HG02852 (cell line): ENCODE results near the gene TRPM3.

Experiments
- ATAC-seq: cut with Tn5 transposase; IDR thresholded peaks from one replicate; pipeline ENCODE4 v1.9.1; 2021; ENCODE audit warnings: mild to moderate bottlenecking, moderate library complexity; ENCODE audit not compliant: unreplicated experiment

Gene TRPM3

GRCh38 chr9:70835323-70835722 is 286.1 kb downstream of the TRPM3 start:
- no peak for ATAC-seq

DNA sequence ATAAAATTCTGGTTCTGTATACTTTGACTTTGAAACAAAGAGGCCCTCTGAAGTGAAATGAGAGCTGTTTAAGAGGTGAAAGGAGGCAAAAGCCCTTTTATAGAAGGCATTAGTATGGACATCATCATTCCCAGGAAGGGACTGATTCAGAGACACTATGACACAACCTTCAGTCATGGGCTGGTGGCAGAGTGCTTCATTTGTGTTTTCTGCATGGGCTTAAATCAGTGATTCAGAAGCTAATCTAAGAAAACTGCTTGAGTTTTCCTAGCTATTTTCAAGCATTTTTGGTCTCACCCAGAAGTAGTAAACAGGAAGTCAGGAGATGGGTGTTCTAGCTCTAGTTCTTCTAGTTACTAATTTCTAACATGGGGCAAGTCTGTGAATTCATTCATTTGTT is 288.9 kb downstream of the TRPM3 start:
- no peak for ATAC-seq

- no peak for ATAC-seq
These were observed 290.8 kb downstream of the TRPM3 start for GRCh38 chr9:70830618-70831017.

- ATAC-seq = no peak
These were observed 291.7 kb downstream of the TRPM3 start for GRCh38 chr9:70829591-70830265.

GRCh38 chr9:70826562-70826961 is 294.9 kb downstream of the TRPM3 start:
- ATAC-seq = no peak

DNA sequence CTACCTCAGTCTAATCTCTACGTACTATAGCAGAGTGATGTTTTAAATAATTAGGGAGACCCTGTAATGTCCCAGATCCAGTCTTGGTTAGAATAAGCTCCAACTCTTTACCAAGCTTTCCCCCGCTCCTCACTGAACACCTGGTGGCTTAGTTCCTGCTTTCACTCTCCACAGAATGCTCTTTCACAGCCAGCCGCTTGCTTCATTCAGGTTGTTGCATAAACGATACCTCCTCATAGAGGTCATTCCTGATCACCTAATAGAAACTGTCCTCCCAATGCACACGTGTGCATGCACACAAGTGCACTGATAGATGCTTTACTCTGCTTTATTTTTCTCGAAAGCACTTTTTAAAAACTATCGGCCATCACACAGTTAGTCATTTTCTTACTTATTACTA is 298.1 kb downstream of the TRPM3 start:
- no peak for ATAC-seq

DNA sequence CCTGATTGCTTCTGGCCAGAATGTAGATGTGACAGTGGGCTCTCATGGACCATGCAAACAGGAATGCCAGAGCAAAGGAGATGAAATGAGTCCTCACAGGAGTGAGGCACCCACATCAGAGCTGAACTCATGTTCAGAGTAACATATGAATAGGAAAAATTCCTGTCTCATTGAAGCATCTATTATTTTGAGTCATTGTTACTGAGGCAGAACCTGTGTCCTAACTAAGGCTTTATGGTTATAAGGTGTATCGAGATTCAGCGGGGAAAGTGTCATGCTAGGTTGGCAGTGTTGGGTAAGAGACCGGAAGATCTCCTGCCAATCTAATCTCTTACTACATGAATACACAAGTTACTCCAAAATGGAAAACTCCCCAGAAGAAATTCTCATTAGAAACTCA is 304.1 kb downstream of the TRPM3 start:
- ATAC-seq = no peak

DNA sequence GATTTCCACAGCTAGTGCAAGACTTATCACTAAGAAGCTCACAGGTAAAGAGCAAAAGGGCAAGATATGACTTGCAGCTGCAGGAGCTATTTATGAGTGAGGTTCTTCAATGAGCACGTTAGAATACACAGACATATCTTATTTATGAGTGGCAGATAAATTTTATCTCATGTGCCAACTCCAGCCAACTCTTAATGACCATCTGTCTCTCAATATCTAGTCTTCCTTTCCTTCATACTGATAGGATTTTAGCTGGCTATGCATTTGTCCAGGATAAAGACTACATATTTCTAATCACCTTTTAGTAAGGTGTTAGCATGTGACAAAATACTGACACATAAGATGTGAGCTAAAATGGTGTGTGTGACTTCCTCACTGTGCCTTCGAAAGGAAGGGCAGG is 304.5 kb downstream of the TRPM3 start:
- ATAC-seq = no peak

GRCh38 chr9:70816316-70816715 is 305.1 kb downstream of the TRPM3 start:
- no peak for ATAC-seq

DNA sequence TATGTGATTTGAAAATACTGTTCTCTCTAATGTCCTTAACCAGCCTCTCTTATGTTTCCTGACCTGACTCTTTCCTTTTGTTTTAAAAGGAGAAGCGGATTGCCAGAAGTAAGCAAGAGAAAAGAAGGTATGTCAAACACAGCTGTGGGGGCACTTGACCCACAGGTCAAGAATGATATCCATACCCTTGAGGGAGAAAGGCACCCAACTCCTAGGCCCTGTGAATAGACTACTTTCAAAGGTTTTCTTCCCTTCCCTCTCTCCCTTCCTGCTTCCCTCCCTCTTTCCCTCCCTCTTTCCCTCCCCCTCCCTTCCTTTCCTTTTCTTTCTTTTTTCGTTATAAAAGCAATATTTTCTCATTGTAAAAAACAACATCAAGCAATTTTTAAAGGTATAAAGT is 306.8 kb downstream of the TRPM3 start:
- no peak for ATAC-seq

DNA sequence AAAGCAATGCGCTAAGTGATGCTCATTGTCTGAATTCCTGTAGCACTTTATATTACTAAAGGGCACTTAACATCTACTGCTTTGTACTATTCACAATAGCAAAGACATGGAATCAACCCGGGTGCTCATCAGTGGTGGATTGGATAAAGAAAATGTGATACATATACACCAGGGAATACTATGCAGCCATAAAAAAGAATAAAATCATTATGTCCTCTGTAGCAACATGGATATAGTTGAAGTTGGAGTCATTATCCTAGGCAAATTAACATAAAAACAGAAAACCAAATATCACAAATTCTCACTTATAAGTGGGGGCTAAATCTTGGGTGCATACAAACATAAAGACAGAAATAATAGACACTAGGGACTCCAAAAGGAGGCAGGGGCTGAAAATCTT is 308.3 kb downstream of the TRPM3 start:
- ATAC-seq = no peak

DNA sequence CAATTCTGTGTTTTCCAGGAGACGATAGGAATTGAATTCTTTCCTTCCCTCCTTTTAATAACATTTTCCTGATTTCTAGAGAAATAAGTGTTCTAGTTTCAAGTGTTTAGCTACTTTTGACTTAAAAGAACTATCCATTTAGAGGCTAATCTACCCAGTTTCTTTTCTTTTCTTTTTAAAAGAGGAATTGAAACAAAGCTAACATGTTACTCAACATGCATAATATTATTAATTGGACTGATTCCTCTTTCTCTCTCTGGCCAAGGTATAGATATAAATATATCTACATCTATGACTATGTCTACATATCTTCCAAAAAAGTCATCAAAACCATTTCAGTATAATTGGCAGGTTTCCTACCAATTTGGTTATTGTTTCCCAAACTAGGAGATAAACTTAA is 309.8 kb downstream of the TRPM3 start:
- no peak for ATAC-seq

- ATAC-seq = no peak
These were observed 314.5 kb downstream of the TRPM3 start for GRCh38 chr9:70806875-70807274.

DNA sequence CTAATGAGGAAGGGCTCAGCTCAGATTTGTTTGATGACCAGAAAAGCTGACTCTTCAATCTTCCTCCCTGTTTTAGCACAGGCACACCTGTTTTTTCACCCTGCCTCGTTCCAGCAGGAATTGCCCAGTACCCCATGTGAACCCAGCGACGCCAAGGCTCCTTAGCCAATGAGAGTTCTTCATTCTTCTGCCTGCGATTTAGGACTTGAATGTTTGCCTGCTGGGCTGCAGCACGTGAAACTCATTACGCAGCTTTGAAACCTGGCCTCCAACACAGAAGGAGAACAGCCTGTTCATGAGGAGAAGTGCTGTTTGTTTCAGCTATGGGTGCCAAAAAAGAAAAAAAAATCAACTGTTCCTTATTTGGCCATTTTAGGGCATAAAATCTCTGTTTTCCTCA is 315.5 kb downstream of the TRPM3 start:
- no peak for ATAC-seq

- ATAC-seq = no peak
These were observed 318.5 kb downstream of the TRPM3 start for GRCh38 chr9:70802758-70803436.

DNA sequence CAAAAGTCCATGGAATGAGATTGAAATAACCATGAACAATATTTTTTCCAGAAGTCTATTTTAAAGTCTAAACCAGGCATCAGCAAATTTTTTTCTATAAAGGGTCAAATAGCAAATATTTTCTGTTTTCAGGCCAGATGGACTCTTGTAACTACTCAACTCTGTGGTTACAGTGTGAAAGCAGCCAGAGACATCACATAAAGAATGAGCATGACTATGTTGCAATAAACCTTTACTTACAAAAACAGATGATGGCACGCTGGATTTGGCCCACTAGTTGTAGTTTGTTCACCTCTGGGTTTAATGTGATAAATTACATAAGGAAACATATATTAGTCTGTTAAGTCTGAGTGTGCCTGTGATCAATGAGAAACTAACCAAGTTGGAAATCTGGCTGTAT is 319.2 kb downstream of the TRPM3 start:
- no peak for ATAC-seq

DNA sequence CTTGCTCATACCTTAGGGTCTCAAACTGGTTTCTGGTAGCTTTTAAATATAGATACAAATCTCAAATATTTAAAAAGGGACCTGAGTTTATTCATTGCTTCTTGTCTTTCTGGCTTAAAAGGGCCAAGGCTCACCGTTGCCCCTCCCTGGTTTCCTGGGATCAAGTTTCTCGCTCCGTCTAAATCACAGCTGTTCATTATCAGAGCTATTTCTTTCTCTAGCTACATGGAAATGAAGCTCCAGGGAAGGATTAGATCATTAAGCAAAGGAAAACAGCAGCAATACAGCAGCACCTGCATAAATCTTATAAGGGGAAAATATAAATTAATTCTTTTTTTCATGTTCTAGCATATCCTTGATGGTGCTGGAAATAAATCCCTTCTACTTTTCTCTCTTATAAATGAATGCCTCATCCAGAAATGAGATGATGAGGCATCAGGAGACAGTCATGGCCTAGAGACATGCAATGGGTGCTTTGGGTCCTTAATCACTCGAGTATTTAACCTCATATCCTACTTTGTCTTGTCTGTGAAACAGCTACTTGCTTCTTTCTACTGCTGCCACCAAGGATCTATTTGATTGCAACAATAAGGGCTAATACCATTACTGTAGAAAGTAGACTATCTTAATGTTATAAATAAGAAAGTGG is 320.1 kb downstream of the TRPM3 start:
- no peak for ATAC-seq

- ATAC-seq = no peak
These were observed 323.4 kb downstream of the TRPM3 start for GRCh38 chr9:70798018-70798417.

DNA sequence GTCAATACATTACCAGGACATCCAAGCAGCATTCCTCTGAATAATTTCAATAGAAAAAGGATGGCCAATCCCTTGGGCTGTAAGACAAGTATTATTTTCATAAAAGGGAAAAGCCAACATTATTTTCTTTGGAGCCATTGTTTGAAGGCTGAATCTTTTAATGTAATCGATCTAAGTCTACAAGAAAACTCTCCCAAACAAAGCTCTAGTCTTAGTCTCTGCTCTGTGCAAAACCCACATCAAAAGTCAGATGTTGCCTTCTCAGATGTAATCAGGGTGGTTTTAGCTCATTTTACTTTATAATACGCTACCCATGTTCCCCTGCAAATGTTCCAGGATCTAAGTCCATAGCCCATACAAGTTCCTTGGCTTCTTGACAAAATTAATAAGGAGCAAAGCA is 325.6 kb downstream of the TRPM3 start:
- ATAC-seq = no peak

DNA sequence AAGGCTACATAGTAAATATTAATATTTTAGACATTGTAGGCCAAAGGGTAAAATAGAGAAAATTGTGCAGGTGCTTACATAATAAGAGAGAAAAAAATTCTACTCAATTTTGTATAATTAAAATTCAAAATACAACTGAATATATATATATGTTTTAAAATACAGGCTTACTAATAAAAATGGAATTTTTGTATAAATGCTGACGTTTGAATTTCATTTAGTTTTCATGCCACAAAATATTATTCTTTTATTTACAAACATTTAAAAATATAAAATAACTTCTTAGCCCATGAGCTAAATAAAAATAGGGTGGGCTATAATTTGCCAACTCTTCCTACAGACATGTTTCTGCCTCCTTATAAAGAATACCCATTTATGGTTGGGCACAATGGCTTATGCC is 328.6 kb downstream of the TRPM3 start:
- ATAC-seq = no peak

DNA sequence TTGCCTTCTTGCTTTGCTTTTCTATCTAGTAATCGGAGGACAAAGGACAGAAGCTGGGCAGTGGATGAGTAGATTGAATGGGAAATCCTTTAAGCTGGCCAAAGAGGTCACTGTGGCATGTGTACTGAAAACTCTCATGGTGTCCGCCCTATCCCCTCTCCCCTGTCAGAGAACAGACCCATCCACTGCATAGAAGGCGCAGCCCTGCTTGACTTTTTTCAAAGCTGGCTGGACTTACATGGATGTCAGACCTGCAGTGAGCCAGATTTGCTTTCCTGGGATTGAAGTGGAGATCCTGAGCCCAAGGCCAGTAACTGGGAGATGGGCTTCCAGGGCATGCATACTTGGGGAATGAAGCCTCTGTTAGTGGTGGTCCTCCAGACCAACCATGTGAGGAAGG is 329.5 kb downstream of the TRPM3 start:
- ATAC-seq = no peak

DNA sequence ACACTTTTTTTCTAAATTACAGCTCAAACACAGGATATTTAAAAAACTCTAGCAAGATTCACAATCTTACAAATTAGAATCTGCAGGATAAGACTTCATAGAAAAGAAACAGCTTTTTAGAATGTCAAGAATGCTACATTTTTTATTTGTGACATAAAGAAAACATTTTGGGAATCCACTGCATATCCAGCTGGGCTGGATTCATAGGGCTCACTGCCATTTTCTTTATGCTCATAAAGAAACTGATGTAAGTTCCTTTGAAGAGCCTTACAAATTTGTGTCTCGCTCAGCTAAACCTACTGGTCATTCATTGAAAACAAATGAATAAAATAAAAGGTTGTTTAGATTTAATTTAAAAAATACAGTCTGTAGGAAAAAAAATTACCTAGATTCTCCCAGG is 332.3 kb downstream of the TRPM3 start:
- no peak for ATAC-seq
